Measurements from ENCODE around the gene GPR137. TPM values are rescaled to one million over a fixed set of nuclear protein-coding genes. Genes with fewer than 3 reads are reported as not detected.
"Not testable (repeated sequence)": the region's sequence is repeated elsewhere in the genome, so short reads cannot be mapped to it uniquely, and the experiment has no call there.

Gene GPR137
- total RNA-seq, 2 experiments from 2014 or later: 18.3 to 52.3 TPM

GRCh38 chr11:64323373-64323772 lies 37.7 kb downstream of the GPR137 start:
- intact Hi-C loops (cut with micrococcal nuclease; ENCODE audit: unreplicated experiment): no loop called here
- Histone ChIP-seq H3K9me3 (ENCODE audit: low read length) (no peaks in the 10 kb centered on the region), H2AFZ (ENCODE audit: low read length) (no peak overlapping the region), H3K4me2 (ENCODE audit: low read length) (no peak overlapping the region), H3K9me2 (ENCODE audit: insufficient read depth, low read length) (no peaks in the 10 kb centered on the region), H3K4me3 (ENCODE audit: low read depth, low read length, poor library complexity, severe bottlenecking) (no peak overlapping the region), H4K20me1 (ENCODE audit: insufficient read depth, low read length) (no peaks in the 10 kb centered on the region), H3K79me2 (ENCODE audit: insufficient read depth, low read depth, low read length) (peaks cover 14% of the 10 kb centered on the region; the same call in 1 of the 2 replicates), H3K36me3 (ENCODE audit: insufficient read depth, low read length) (peaks cover 37% of the 10 kb centered on the region; the same call in 1 of the 2 replicates), H3K27ac (ENCODE audit: low read depth, low read length, poor library complexity, severe bottlenecking) (no peak overlapping the region), H3K4me1 (ENCODE audit: insufficient read depth, low read length, poor library complexity, severe bottlenecking) (peaks cover 12% of the 10 kb centered on the region)
- no TSS peak for BruUV-seq (replicated peaks)
- CTCF ChIA-PET (ENCODE audit: unreplicated experiment): interaction anchor here (0.6 kb wide), 1 partner anchor 32 kb away, joined by 6 read pairs; no protein-coding TSS in a partner anchor
- no peak for DNase-seq (ENCODE audit: low spot score)
- no peak for TF ChIP-seq CTCF (conservative IDR thresholded peaks at IDR 0.05; ENCODE audit: low read length)
- no peak for TF ChIP-seq EZH2phosphoT487 (IDR thresholded peaks at IDR 0.05; ENCODE audit: borderline replicate concordance, low read depth, low read length)
- POLR2A ChIA-PET: interaction anchor here (0.8 kb wide), 1 partner anchor 9 kb away, joined by 4 read pairs; no protein-coding TSS in a partner anchor

GRCh38 chr11:64323984-64324383 lies 38.3 kb downstream of the GPR137 start:
- H3K79me2 ChIP-seq (ENCODE audit: insufficient read depth, low read depth, low read length); BruUV-seq (replicated peaks); H3K4me2 ChIP-seq (ENCODE audit: low read length); H3K9me2 ChIP-seq (ENCODE audit: insufficient read depth, low read length); H2AFZ ChIP-seq (ENCODE audit: low read length); H3K4me1 ChIP-seq (ENCODE audit: insufficient read depth, low read length, poor library complexity, severe bottlenecking); CTCF ChIA-PET (ENCODE audit: unreplicated experiment); intact Hi-C loops (cut with micrococcal nuclease; ENCODE audit: unreplicated experiment); H3K9me3 ChIP-seq (ENCODE audit: low read length); DNase-seq (ENCODE audit: low spot score); H3K4me3 ChIP-seq (ENCODE audit: low read depth, low read length, poor library complexity, severe bottlenecking); H4K20me1 ChIP-seq (ENCODE audit: insufficient read depth, low read length); H3K27ac ChIP-seq (ENCODE audit: low read depth, low read length, poor library complexity, severe bottlenecking): not testable (repeated sequence)
- peaks cover 37% of the 10 kb centered on the region; the same call in 1 of the 2 replicates for H3K36me3 ChIP-seq (ENCODE audit: insufficient read depth, low read length)
- POLR2A ChIA-PET: interaction anchor here (0.8 kb wide), 1 partner anchor 8 kb away, joined by 4 read pairs; no protein-coding TSS in a partner anchor

- POLR2A ChIA-PET: interaction anchor here (1.3 kb wide), 1 partner anchor 14 kb away, joined by 3 read pairs; no protein-coding TSS in a partner anchor
These were observed 39.2 kb downstream of the GPR137 start for GRCh38 chr11:64324692-64325469.

More at GRCh38 chr11:64324692-64325469, 39.2 kb downstream of the GPR137 start:
- H3K4me3 ChIP-seq (ENCODE audit: low read depth, low read length, poor library complexity, severe bottlenecking): no peak overlapping the region
- CTCF ChIA-PET (ENCODE audit: unreplicated experiment): no interaction called here
- TF ChIP-seq EZH2phosphoT487 (IDR thresholded peaks at IDR 0.05; ENCODE audit: borderline replicate concordance, low read depth, low read length) (no peak), CTCF (conservative IDR thresholded peaks at IDR 0.05; ENCODE audit: low read length) (no peak)
- no peak overlapping the region for H3K27ac ChIP-seq (ENCODE audit: low read depth, low read length, poor library complexity, severe bottlenecking)
- H2AFZ ChIP-seq (ENCODE audit: low read length): no peak overlapping the region
- intact Hi-C loops (cut with micrococcal nuclease; ENCODE audit: unreplicated experiment): no loop called here
- H3K79me2 ChIP-seq (ENCODE audit: insufficient read depth, low read depth, low read length): peaks cover under 1% of the 10 kb centered on the region; the same call in 1 of the 2 replicates
- BruUV-seq (replicated peaks): no TSS peak
- H3K9me2 ChIP-seq (ENCODE audit: insufficient read depth, low read length): no peaks in the 10 kb centered on the region
- no peak for DNase-seq (ENCODE audit: low spot score)
- H3K4me2 ChIP-seq (ENCODE audit: low read length): no peak overlapping the region
- H3K9me3 ChIP-seq (ENCODE audit: low read length): no peaks in the 10 kb centered on the region
- peaks cover 31% of the 10 kb centered on the region; the same call in 1 of the 2 replicates for H3K36me3 ChIP-seq (ENCODE audit: insufficient read depth, low read length)
- no peaks in the 10 kb centered on the region for H4K20me1 ChIP-seq (ENCODE audit: insufficient read depth, low read length)
- H3K4me1 ChIP-seq (ENCODE audit: insufficient read depth, low read length, poor library complexity, severe bottlenecking): peaks cover under 1% of the 10 kb centered on the region

Data from OCI-LY7 (cell line).